ENCODE data around the gene SLC27A5.
"Not testable (repeated sequence)": the region's sequence is repeated elsewhere in the genome, so short reads cannot be mapped to it uniquely, and the experiment has no call there.

Gene SLC27A5

DNA sequence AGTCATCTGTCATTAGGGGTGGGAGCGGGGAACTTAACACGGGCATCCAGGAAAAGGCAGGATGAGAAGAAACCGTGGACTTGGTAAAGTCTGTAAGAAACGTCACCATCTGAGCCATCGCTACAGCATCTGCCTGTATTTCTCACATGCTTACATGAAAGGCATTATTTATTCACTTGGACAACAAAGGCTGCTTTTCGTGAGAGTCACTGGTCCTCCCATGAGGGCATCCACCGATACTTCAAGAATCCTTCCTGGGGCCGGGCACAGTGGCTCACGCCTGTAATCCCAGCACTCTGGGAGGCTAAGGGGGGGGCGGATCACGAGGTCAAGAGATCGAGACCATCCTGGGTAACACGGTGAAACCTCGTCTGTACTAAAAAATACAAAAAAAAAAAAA is 19.5 kb downstream of the SLC27A5 start:
- no peak for DNase-seq

DNA sequence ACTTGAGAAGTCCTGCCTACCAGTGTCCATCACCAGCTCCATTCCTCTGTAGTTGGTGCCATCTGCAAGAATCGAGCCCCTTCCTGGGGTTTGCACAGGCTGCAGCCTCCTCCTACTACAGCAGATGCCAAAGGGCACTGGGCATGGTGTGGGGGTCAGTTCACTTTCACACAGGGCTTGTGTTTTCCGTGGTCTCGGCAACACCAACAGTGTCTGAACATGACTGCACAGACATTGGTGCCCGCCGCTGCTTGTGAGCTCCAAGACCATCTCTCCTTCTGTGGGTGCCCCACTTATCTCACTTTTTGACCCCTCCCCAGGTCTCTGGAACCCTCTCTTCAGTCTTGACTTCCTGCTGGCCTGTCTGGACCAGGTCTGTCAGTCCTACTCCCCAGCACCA is 20.4 kb downstream of the SLC27A5 start:
- DNase-seq = no peak

DNA sequence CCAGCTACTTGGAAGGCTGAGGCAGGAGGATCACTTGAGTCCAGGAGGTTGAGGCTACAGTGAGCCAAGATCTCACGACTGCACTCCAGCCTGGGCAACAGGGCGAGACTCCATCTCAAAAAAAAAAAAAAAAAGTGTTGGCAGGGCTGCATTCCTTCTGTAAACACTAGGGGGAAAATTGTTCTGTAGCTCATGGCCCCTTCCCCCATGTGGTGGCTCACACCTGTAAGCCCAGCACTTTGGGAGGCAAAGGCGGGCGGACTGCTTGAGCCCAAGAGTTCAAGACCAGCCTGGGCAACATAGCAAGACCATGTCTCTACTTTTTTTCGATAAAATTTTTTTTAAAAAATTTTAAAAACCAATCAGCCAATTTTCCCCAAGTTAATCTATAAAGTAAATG is 27.4 kb downstream of the SLC27A5 start:
- not testable (repeated sequence) for DNase-seq

DNA sequence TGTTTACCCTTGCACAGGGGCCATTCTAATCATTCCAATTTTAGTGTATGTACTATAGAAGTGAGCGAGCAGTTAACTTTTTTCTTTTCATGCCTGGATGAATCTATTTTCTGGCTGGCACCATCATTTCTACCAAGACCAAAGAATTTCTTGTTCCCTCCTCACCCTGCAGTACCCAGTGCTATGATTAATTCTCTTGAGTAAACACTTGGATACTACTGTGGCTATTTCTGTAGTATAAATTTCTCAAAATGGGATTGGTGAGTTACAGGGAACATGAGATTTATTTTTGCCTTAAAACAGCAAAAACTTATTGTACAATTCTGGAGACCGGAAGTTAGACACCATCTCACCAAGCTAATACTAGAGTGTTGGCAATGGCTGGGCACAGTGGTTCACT is 28.0 kb downstream of the SLC27A5 start:
- DNase-seq = no peak

DNA sequence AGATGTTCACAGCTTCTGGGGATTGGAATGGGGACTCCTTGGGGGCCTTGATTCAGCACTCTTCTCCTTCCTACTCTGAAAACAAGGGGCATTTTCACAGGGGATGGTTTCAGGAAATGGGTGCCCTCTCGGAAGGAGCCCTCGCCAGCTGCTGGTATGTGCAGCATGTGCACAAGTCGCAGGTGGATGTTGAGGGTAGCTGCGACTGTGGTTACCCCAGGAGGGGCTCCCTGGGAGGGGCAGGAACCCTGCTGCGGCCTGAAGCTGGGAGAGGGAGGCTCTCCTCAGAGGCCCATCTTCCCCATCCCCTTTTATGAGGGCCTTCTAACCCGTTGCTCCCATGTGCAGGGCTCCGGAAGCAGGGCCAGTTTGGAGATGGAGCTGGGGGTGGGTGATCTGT is 29.4 kb downstream of the SLC27A5 start:
- DNase-seq = no peak

DNA sequence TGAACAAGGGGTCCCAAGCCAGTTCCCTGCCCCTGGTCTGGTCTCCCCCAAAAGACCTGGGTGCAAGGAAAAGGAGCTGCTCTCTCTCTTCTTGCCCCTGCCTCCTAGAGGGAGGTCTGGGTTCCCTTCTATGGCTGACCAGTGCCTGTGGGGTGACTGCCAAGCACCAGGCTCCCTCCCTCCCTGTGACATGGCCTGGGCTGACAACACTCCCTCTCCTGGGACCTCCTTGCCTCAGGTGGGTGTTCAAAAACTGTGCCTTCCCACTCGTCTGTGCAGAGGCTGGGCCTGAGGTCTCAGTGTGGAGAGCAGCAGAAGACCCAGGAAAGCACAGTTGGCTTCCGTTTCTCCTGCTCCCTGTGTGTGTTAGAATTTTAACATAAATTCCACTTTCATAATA is 31.0 kb downstream of the SLC27A5 start:
- no peak for DNase-seq

DNA sequence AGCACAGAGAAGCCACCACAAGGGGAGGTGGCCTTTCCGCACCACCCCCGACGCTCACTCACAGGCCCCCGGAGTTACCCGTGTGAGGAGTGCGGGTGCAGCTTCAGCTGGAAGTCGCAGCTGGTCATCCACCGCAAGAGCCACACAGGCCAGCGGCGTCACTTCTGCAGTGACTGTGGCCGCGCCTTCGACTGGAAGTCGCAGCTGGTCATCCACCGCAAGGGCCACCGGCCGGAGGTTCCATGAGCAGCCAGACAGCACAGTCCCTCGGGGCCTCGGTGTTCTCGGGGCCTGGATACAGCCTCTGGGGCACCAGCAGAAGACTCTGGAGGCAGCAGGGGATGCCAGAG is 31.3 kb downstream of the SLC27A5 start:
- no peak for DNase-seq

DNA sequence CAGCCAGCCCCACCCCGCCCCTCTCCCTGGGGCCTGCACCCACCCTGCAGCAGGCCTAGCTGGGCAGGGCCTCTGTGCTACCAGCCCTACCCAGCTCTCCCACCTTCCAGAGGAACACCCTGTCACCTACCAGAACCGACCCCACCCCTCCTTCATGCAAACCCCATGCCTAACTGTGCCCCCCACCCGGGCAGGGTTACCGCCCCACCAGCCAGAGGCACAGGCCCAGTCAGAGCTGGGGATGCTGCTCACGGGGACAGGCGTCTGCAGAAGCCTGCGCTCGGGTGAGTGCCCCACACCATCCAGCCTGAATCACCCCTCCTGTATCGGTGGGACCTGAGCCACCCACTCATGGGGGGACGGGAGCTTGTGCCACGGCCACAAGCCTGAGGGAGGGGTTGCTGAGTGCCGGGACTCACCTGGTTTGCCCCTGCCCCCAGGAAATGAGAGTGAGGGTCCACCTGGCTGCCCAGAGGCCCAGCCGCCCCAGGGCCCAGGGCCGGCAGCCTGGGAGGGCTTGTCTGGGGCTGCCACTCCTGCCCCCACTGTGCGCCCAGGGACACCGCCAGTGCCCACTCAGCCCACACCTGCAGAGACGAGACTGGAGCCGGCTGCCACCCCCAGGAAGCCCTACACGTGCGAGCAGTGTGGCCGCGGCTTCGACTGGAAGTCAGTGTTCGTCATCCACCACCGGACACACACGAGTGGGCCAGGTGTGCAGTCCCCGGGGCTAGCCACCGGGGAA is 31.9 kb downstream of the SLC27A5 start:
- no peak for DNase-seq

- no peak for DNase-seq
These were observed 32.5 kb downstream of the SLC27A5 start for GRCh38 chr19:58479303-58479702.

DNA sequence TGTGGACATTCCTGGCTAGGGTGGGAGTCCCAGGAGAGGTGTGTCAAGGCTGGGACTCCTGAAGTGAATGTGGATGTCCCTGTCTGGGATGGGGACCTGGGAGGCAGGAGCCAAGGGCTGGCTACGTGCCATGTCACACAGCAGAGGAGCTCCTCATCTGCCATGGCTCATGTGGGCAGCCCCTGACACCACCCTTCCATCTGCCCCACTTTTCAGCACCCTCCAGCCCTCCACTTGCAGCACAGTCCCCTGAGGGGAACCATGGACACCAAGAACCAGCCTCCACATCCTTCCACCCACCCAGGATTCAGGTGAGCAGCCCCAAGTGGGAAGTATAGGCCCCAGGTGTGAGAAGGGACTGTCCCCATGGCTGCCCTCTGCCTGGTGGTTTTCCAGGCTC is 33.9 kb downstream of the SLC27A5 start:
- no peak for DNase-seq

DNA sequence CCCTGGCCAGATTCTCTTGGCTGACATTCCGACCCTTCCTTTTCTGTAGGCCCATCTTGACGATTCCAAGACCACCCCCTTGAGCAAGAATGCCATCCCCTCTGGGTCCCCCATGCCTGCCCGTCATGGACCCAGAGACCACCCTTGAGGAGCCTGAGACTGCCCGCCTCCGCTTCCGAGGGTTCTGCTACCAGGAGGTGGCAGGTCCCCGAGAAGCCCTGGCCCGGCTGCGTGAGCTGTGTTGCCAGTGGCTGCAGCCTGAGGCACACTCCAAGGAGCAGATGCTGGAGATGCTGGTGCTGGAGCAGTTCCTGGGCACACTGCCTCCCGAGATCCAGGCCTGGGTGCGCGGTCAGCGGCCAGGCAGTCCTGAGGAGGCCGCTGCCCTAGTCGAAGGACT is 34.7 kb downstream of the SLC27A5 start:
- DNase-seq = no peak

DNA sequence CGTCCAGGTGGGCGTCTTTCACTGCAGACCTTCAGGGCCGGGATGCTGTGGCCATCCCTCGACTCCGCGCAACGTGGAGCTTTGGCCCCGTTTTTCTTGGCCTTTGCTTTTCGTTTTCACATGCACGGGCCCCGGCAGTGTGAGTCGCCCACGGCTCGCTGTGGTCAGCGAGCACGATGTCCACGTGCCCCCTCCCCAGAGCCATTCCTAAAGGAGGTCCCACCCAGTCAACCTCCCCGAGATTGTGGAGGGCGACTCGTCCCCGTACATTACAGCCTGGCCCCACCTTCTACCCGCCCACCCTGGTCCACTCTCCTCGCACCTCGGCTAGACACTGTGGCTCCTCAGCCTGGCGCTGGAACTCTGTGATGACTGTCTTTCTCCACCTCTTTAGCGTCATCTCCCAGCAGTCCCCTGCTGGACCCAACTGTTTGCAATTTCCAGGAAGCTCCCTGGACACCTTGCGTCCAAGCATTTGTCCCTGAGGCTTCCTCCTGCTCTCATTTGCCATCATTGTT is 35.2 kb downstream of the SLC27A5 start:
- DNase-seq = no peak

GRCh38 chr19:58475714-58476497 is 35.9 kb downstream of the SLC27A5 start, which contains the start of gene ZNF446:
ZNF446 (plus strand) TSS chr19:58476352; CDS start chr19:58477219, 867 bp downstream.
- peak; percentile 98 for DNase-seq

DNA sequence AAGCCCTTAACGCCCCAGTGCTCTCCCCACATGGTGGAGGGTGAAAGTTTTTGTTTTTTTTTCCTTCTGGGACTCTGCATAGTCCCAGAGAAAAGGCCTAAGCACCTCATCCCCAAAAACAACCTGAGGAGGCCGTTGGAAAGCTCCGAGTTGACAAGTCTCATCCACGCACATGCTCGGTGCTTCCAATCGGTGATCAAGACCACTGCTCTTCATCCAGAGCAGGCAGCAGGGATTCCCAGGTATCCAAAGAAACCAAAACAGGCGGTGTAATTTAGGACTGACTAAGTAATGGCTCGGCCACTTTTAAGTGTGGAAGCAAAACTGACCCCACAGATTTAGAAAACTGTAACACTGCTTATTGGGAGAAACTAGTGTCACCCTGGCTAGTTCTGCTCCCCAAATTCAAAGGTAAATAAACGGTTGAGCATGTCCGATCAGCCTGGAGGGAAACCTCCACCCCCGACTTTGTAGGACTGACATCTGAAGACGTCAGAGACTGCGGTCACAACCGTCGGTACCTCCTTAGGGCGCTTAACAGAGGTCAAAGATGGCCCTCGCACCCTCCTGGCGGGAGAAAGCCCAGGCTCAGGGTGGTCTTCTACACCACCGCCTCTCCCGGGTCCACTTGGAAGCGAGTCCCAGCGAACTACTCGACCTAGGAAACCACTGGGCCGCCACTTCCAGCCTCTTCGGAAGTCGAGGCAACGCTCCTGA is 36.6 kb downstream of the SLC27A5 start:
- no peak for DNase-seq

DNA sequence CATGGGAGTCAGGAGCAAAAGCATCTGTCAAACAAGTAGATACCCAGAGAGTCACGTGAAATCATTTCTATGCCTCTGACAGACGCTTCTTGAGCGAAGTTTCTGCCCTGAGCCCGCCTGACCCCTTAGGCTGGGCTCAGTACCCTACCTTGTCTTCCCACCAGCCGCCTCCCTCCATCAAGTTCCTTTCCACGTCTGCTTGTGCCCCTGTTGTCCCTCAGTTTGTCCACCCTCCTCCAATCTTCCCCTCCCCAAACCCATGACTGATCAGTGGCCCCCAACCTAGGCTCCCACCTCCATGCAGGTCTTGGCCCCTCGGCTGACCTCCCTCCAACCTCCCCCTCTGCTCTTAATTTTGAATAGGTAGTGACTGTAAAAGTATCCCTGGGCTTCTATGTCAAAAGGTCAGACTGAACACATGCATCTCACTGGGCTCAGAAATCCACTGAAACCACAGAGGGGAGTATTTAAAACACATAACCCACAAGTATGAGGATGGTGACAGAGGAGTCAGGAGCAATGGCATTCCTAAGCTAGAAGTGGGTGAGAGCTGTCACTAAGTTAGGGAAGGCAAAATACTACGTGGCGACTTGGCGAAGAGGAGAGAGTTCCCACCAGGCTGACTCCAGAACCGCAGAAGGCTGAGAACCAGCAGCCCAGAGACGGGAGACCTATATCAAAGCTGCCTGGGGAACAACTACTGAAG is 37.3 kb downstream of the SLC27A5 start:
- no peak for DNase-seq

GRCh38 chr19:58473775-58474174 is 38.0 kb downstream of the SLC27A5 start:
- no peak for DNase-seq

GRCh38 chr19:58471736-58472135 is 40.1 kb downstream of the SLC27A5 start:
- no peak for DNase-seq

DNA sequence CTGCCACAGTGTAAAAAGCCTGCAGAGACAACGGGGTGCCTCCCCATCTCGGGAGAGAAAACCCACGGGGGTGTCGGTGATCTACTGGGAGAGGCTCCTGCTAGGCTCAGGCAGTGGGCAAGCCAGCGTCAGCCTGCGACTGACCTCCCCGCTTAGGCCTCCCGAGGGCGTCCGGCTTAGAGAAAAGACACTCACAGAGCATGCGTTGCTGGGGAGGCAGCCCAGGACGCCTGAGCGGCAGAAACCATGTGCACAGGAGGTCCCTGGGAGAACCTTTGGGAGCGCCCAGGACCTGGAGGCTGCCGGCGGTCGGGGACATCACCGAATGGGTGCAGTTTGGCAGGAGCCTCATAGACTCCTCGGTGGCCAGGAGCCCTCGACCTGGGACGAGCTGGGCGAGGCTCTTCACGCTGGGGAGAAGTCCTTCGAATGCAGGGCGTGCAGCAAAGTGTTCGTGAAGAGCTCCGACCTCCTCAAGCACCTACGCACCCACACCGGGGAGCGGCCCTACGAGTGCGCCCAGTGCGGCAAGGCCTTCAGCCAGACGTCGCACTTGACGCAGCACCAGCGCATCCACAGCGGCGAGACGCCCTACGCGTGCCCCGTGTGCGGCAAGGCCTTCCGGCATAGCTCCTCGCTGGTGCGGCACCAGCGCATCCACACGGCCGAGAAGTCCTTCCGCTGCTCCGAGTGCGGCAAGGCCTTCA is 40.8 kb downstream of the SLC27A5 start:
- DNase-seq = not testable (repeated sequence)

DNA sequence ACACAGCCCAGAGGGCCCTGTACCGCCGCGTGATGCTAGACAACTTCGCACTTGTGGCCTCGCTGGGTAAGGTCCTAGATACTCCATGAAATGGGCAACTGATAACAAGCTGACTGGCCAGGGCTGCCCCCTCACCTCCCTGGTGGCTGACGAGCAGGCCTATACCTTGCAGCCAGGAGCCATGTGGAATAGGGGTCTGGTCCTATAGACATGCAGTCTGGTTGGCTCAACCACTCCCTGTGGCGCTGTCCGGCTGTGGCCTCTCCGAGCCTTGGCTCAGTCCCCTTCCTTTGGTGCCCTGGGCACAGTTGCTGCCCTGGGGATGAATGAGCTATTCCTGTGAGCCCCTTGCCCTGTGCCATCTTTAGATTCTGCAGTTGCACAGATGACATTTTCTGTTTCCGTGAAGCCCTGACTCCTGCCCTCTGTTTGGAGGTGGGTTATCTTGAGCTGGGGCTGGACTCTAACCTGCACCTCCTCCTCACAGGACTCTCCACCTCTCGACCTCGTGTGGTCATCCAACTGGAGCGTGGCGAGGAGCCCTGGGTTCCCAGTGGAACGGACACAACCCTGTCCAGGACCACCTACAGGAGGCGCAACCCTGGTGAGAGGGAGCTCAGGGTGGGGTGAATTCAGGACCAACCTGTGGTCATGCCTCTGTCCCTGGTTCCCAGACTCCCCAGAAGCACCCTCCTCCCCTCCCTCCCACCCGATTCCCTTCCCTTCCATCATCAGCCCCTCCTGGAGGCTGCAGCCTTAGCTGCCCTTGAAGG is 42.4 kb downstream of the SLC27A5 start:
- no peak for DNase-seq

GRCh38 chr19:58468216-58468839 is 43.5 kb downstream of the SLC27A5 start:
- DNase-seq = no peak

Data from activated CD4-positive, alpha-beta T cell treated with anti-CD3 and anti-CD28 coated beads, Interleukin-10, Interleukin-2, amounts not matched to agents 100 ng/mL and 50 ng/mL, durations not matched to agents 16 hours and 8 hours (primary cell).